Hematopoietic multipotent progenitor cell treated with erythropoietin and hydrocortisone succinate and interleukin-3 and kit ligand, for 8 days (in vitro differentiated cells): ENCODE measurements around the gene TBX10.
A peak's percentile ranks its signal among the peaks of the same experiment; 100 is the strongest.
"Not testable (repeated sequence)": the region's sequence is repeated elsewhere in the genome, so short reads cannot be mapped to it uniquely, and the experiment has no call there.

ENCODE experiments used
- DNase-seq: peaks from one replicate; pipeline ENCODE4 v3.0.0-alpha.2; 2015

TBX10 gene

DNA sequence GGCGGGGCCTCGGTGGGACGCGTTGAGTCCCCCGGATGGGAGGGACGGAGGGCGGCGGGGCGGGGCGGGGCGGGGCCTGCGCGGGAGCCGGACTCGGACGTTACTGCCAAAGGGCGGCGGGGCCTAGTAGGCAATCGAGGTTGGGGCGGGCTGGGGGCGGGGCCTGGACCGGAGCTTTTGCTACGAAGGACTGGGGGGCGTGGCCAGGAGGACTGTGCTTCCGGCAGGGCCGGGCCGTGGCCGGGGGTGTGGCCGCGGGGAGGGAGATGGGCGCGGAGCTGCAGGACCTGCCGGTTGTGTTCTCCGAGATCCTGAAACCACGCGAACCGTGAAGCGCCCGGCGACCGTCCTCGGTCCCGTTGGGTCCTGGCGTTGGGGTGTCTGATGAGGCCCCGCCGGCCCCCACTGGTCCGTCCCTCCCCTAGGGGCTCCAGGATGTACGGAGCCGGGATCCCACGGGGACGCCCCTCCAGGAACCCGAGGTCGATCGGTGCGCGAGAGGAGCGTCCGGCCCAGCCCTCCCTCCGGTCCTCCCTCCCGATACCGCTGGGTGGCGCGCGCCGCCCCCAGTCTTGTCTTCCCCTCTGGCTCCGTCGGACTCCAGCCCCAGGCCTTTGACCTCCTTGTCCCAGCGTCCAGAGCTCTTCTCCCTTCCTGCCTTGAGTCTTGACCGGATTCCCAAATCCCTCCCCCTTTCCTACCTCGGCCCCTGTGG, 9.2 kb downstream of the TBX10 start:
- peak; percentile 93 for DNase-seq

DNA sequence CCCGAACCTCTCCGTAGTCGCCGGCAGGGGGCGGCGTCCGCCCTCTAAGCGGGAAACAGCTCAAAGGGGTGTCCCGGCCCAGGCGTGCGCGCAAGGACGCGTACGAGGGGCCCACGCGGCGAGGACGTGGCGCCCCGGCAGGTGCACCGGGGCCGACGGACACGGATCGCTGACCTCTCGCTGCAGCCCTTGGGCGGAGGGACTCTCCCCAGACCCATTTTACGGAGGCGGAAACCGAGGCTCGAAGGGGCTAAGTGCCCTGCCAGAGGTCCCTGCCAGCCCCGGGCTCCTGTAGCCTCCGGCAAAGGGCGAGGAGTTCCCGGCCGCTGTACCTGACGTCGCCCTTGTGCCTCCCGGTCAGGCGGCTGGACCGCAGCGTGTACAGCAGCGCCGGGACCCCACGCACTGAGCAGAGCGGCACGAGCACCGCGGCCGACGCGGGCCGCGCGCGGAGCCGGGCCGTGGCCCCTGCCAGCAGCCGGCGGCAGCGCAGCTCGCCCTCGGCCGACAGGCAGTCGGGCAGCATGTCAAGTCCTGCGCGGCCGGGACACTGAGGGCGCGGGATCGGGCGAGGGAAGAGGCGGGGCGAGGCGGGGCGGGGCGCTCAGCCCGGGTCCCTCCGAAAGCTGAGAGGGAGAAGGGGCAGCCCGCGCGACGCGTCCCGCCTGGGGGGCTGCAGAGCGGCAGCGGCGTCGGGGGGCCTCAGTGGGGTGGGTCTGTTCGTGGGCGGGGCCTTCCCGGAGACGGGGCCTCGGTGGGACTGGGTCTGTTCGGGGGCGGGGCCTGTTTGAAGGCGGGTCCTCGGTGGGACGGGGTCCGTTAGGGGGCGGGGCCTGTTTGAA, 10.0 kb downstream of the TBX10 start, which contains the start of gene NUDT8:
TSS of gene NUDT8 (minus strand) at position 552 of the 842 bp plus-strand sequence. CDS start at position 526, 26 bp downstream.
- DNase-seq = peak; percentile 92

DNA sequence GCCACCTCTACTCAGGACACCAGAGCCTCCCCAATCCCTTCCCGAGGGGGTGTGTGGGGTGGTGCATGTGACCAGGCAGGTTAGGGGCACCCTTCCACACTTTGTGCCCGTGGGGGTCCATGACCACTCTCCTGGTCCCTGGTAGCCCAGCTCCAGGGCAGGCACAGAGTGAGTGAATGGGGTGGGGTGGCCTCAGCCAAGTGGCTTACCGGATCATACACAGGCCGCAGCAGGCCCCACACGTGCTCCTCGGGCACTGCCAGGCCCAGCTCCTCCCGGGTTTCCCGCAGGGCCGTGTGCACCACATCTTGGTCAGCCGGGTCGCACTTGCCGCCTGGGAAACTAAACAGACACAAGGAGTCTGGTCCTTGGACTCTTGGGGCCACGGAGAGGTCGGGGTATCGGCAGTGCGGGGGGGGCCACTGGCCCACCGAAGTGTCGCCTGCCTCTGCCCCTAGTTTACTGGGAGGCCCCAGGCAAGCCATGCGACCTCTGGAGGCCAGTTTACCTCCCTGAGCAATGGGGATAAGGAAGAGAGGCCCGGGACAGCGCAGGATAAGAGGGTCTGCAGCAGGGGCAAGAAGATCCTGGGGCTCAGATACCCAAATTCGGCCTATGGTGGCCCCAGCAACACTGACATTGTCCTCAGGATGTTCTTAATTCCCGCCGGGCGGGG, 10.7 kb downstream of the TBX10 start:
- DNase-seq = no peak

DNA sequence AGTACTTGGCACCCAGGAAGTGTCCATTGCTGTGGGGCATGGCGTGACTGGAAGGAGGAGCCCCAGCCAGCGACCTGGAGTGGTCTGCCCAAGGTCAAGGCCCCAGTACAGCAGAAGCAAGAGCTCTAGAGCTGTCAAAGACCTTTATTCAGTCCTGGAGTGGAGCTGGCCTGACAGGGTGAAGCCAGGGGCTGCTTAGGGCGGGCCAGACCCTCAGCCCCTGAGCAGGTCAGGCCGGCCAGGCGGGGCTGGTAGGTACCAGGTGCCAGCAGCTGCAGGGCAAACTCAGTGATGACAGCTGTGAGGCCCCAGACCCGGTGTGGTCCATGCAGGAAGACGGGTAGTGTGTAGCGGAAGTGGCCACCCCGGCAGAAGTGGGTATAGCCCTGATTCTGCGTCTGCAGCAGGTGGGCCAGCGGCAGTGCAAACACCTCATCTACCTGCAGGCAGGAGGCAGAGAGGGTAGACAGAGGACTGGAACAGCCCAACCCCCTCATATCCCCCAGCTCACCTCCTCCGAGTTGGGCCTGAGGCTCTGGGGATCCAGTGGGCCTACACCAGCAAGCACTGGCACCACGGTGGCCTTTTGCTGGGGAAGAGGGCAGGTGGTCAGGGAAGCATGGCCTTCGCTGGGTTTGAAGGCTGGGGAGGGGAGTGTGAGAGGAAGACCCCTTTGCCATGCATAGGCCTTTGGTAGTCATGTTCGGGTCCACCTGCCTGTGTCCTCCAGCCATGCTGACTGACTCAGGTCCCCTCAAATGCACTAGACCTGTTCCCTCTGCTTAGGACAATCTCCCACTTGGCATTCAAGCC, 11.5 kb downstream of the TBX10 start:
- DNase-seq = no peak

DNA sequence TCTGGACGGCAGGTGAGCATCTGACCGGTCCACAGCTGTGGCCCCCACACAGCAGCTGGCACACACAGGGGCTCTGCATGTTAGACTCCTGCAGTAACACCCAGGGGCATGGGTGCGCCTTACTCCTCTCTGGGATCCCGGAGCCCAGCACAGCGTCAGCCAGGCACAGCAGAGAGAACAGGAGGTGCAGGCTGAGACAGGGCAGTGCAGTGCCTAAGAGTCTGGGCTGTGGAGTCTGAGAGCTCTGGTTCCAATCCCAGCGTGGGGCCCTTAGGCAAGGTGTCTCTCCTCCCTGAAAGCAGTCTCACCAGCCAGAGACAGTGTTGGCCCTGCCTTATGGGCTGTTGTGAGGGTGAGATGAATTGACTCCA, 12.1 kb downstream of the TBX10 start:
- no peak for DNase-seq

DNA sequence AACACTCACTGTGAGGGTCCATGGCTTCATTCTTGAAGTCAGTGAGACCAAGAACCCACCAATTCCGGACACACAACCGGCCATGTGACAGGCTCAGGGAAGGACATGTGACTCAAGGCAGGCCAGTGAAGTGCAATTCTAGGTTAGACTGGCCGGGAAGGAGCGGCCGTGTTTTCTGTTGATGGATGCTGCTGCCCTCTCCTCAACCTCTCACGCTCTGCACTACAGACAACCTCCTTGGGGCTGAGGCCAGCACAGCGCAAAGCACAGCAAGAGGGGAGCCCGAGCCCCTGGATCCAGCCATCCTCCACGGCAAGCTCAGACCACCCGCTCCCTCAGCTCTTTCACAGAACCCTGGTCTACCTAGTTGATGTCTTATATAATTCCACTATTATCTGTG, 12.6 kb downstream of the TBX10 start:
- no peak for DNase-seq

DNA sequence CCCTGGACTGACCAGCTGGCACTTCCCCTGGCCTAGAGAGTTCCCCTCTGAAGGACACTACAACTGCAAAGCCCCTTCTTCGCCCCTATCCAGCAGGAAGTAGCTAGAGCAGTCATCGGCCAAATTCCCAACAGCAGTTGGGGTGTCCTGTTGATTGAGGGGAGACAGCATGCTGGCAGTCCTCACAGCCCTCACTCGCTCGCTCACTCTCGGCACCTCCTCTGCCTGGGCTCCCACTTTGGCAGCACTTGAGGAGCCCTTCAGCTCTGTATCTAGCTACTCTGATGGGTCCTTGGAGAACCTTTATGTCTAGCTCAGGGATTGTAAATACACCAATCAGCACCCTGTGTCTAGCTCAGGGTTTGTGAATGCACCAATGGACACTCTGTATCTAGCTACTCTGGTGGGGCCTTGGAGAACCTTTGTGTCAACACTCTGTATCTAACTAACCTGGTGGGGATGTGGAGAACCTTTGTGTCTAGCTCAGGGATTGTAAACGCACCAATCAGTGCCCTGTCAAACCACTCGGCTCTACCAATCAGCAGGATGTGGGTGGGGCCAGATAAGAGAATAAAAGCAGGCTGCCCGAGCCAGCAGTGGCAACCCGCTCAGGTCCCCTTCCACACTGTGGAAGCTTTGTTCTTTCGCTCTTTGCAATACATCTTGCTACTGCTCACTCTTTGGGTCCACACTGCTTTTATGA, 13.3 kb downstream of the TBX10 start:
- DNase-seq = not testable (repeated sequence)

DNA sequence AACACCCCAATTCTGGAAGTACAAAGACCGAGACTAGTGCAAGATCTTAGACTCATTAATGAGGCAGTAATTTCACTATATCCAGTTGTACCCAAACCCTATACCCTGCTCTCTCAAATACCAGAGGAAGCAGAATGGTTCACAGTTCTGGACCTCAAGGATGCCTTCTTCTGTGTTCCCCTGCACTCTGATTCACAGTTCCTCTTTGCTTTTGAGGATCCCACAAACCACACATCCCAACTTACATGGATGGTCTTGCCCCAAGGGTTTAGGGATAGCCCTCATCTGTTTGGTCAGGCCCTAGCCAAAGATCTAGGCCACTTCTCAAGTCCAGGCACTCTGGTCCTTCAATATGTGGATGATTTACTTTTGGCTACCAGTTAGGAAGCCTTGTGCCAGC, 15.8 kb downstream of the TBX10 start:
- DNase-seq = not testable (repeated sequence)

DNA sequence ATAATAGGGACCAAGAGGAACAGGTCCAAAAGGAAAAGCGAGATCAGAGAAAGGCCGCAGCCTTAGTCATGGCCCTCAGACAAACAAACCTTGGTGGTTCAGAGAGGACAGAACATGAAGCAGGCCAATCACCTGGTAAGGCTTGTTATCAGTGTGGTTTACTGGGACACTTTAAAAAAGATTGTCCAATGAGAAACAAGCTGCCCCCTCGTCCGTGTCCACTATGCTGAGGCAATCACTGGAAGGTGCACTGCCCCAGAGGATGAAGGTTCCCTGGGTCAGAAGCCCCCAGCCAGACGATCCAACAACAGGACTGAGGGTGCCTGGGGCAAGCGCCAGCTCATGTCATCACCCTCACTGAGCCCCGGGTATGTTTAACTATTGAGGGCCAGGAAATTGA, 16.7 kb downstream of the TBX10 start:
- DNase-seq = not testable (repeated sequence)

DNA sequence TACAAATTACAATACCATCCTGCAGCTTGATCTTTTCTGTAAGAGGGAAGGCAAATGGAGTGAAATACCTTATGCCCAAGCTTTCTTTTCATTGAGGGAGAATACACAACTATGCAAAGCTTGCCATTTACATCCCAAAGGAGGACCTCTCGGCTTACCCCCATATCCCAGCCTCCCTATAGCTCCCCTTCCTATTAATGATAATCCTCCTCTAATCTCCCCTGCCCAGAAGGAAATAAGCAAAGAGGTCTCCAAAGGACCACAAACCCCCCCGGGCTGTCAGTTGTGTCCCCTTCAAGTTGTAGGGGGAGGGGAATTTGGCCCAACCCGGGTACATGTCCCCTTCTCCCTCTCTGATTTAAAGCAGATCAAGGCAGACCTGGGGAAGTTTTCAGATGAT, 17.6 kb downstream of the TBX10 start:
- DNase-seq = not testable (repeated sequence)

DNA sequence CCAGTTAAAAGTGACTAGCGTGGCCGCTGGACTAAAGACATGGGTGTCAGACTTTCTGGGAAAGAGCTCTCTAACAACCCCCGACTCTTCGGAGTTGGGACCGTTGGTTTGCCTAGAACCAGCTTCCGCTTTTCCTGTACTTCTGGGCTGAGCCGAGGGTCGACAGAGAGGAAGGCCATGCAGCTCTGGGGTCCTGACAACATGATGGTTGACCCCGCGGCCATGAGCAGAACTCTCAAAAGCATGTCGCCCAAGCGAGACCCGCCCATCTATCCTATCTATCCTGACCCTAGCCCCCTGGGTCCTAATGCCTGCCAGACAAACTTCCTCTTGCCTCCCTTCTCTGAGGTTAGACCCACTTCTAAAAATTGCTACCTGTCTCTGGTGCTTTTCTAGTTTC, 18.9 kb downstream of the TBX10 start:
- DNase-seq = not testable (repeated sequence)

DNA sequence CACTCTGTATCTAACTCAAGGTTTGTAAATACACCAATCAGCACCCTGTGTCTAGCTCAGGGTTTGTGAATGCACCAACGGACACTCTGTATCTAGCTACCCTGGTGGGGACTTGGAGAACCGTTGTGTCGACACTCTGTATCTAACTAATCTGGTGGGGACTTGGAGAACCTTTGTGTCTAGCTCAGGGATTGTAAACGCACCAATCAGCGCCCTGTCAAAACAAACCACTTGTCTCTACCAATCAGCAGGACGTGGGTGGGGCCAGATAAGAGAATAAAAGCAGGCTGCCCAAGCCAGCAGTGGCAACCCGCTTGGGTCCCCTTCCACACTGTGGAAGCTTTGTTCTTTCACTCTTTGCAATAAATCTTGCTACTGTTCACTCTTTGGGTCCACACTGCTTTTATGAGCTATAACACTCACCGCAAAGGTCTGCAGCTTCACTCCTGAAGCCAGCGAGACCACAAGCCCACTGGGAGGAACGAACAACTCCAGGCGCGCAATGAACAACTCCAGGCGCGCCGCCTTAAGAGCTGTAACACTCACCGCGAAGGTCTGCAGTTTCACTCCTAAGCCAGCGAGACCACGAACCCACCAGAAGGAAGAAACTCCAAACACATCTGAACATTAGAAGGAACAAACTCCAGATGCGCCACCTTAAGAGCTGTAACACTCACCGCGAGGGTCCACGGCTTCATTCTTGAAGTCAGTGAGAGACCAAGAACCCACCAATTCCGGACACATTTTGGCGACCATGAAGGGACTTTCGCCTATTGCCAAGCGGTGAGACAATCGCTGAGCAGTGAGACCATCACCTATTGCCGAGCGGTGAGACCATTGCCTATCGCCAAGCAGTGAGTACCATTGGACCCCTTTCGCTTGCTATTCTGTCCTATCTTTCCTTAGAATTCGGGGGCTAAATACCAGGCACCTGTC, 19.6 kb downstream of the TBX10 start:
- not testable (repeated sequence) for DNase-seq

DNA sequence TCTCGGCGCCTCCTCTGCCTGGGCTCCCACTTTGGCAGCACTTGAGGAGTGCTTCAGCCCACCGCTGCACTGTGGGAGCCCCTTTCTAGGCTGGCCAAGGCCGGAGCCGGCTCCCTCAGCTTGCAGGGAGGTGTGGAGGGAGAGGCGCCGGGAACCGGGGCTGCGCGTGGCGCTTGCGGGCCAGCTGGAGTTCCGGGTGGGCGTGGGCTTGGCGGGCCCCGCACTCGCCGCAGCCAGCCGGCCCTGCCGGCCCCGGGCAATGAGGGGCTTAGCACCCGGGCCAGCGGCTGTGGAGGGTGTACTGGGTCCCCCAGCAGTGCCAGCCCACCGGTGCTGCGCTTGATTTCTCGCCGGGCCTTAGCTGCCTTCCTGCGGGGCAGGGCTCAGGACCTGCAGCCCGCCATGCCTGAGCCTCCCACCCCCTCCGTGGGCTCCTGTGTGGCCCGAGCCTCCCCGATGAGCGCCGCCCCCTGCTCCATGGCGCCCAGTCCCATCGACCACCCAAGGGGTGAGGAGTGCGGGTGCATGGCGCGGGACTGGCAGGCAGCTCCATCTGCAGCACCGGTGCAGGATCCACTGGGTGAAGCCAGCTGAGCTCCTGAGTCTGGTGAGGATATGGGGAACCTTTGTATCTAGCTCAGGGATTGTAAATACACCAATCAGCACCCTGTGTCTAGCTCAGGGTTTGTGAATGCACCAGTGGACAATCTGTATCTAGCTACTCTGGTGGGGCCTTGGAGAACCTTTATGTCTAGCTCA, 20.5 kb downstream of the TBX10 start:
- DNase-seq = not testable (repeated sequence)

DNA sequence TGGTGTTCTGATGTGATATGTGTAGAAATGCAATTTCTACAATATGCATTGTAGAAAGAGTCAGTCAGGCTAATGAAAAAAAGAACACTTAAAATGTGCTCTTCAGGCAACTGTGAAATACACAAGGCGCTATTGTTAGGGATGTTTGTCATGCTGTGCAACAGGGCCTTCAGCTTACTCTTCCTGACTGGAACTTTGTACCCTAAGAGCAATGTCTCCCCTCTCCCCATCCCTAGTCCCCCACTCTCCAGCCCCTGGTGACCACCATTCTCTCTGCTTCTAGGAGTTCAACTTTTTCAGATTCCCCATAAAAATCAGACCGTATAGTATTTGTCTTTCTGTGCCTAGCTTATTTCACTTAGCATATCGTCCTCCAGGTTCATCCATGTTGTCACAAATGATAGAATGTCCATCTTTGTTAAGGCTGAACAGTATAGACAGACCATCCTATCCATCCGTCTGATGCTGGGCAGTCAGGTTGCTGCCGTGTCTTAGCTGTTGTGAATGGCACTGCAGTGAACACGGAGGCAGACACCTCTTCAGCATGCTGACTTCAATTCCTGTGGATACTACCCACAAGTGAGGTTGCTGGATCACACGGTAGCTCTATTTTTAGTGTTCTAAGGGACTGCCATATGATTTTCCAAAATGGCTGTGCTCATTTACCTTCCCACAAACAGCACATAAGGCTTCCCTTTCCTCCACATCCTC, 22.2 kb downstream of the TBX10 start:
- DNase-seq = no peak

DNA sequence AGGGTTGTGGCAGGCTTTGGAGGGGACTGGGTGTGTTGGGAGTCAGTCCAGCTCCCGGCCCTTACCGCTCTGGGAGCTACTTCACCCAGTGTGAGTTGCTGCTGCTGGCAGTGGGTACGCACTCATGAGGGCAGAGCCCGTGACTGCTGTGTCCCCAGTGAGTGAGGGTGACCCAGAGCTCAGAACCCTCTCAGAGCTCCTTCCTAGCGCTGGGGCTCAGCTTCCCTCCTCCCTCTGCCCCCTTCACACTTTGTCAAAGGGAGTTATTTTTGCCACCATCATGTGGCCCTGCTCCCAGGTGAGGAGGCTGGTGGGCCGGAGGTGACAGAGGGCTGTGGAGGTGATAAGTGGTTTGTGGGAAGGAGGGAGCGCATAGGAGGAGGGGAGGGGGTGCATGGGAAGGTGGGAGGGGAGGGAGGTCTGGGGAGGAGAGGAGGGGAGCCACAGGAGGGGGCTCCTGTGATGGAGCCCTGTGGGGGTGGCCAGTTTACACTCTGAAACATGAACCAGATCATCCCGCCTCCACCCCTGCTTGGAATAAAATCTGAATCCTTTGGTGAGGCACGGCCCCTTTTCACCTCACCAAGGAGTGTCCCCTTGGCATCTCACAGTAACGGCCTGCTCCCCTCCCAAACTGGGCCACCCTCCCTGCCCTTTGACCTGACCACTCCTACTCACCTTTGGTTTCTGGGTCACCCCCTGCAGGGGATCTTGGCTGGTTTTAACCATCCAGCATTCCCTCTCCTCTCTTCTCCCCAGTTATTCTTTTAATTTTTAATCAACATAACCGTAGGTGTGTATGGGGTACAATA, 22.9 kb downstream of the TBX10 start:
- DNase-seq = no peak

DNA sequence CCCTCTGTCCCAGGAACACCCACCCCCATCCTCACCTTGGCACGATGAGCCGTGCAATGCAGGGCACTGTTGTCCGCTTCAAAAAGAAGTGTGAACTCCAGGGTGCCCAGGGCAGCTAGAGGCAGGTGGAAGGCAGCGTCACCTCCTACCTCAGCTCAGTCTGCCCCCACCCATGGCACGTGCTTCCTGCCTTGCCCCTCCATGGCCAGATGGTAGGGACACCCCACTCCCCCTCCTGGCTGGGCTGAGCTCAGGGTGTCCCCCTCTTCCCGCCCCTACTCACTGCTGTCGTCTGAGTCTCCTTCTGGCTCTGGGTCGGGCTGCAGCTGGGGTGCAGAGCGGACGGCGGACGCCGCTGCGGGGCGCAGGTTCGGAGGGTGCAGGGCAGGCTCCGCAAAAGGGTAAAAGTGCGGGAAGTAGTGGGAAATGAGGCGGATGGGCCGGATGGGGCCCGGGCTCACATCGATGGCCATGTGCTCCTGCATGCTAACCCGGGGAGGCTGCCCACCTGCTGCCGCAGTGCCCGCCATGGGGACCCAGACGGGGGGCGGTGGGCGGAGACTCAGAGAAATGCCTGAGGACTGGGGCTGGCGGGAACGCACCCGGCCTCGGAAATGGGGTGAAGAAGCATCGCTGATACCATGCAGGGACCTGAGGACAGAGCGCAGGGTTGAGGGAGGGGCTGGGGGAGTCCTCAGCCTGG, 23.7 kb downstream of the TBX10 start:
- DNase-seq = no peak
